ENCODE data around the gene UBA3. TPM values are rescaled to one million over a fixed set of nuclear protein-coding genes. Genes with fewer than 3 reads are reported as not detected.

Gene UBA3
- total RNA-seq, 2 donors from 2014 or later: 45.5 to 50.6 TPM

DNA sequence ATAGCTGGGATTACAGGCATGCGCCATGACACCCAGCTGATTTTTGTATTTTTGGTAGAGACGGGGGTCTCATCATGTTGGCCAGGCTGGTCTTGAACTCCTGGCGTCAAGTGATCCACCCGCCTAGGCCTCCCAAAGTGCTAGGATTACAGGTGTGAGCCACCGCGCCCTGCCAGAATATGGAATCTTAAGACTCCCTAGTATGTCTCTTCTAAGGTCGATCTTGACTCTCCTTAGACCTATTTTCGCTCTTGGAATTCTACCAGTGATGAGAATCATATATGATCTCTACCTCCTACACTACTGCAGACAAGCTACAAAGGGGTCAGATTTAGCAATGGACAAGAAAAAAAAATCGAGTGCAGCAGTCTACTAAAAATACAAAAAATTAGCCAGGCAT lies 47.4 kb downstream of the UBA3 start:
- WGBS: 95% methylated on average over 9 of the region's 9 CpGs
- no peak for DNase-seq (ENCODE audit: low spot score)
- intact Hi-C loops (cut with DNase I): no loop called here
- Histone ChIP-seq H3K4me3 (no peak overlapping the region), H3K27me3 (replicated peaks; ENCODE audit: insufficient read depth) (no peaks in the 10 kb centered on the region), H3K36me3 (peaks cover 6 to 8% of the 10 kb centered on the region in 2 donors), H3K27ac (no peak overlapping the region), H3K9me3 (no peaks in the 10 kb centered on the region), H3K4me1 (replicated peaks) (no peaks in the 10 kb centered on the region)
- TF ChIP-seq, protein P1, sequence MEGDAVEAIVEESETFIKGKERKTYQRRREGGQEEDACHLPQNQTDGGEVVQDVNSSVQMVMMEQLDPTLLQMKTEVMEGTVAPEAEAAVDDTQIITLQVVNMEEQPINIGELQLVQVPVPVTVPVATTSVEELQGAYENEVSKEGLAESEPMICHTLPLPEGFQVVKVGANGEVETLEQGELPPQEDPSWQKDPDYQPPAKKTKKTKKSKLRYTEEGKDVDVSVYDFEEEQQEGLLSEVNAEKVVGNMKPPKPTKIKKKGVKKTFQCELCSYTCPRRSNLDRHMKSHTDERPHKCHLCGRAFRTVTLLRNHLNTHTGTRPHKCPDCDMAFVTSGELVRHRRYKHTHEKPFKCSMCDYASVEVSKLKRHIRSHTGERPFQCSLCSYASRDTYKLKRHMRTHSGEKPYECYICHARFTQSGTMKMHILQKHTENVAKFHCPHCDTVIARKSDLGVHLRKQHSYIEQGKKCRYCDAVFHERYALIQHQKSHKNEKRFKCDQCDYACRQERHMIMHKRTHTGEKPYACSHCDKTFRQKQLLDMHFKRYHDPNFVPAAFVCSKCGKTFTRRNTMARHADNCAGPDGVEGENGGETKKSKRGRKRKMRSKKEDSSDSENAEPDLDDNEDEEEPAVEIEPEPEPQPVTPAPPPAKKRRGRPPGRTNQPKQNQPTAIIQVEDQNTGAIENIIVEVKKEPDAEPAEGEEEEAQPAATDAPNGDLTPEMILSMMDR (IDR thresholded peaks at IDR 0.05): no peak
- no peak for TF ChIP-seq POLR2A (IDR thresholded peaks at IDR 0.05)
- TF ChIP-seq POLR2AphosphoS5 (IDR thresholded peaks at IDR 0.05): no peak

DNA sequence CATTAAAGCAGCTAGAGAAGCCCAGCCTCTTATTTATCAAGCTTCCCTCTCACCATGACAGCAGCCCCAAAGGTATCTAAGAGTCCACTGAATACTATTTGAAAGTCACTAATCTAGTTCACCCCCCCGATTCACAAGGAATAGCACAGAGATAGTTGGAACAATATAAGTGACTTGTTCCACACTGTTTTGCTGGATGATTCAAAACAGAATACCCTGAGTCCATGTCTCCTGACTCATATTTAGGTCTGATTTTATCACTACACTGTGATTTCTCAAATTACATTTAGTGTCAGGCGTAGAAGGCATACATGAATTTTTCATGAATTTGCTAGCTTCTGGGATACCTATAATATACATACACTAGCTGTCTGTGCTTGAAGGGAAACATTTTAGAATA lies 48.0 kb downstream of the UBA3 start:
- intact Hi-C loops (cut with DNase I): no loop called here
- 82% methylated on average over 2 of the region's 2 CpGs for WGBS
- H3K27ac ChIP-seq: no peak overlapping the region

DNA sequence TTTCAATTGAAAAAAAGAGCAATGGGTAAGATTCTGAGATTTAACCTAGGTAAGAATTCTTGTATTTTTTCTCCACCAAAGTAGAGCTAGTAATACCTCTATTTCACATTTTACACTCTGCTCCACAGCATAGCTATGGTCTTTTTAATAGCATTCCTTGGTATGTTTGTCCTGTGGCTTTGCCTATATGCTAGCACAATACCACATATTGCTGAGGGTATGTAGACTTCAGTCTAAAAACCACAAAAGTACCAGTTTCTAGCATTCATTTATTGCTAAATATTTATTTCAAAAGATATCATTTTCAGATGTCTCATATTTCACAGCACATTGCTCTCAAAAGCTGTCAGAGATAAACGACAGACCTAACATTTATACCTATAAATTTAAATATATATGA lies 48.5 kb downstream of the UBA3 start:
- TF ChIP-seq, protein P1 (IDR thresholded peaks at IDR 0.05): no peak
- no peak for TF ChIP-seq POLR2AphosphoS5 (IDR thresholded peaks at IDR 0.05)
- TF ChIP-seq POLR2A (IDR thresholded peaks at IDR 0.05): no peak

More for the DNA sequence above, 48.0 kb downstream of the UBA3 start:
- TF ChIP-seq POLR2A (IDR thresholded peaks at IDR 0.05): no peak
- H3K9me3 ChIP-seq: no peaks in the 10 kb centered on the region
- H3K27me3 ChIP-seq (replicated peaks; ENCODE audit: insufficient read depth): no peaks in the 10 kb centered on the region
- H3K36me3 ChIP-seq: peaks cover 6 to 8% of the 10 kb centered on the region in 2 donors
- H3K4me3 ChIP-seq: no peak overlapping the region
- DNase-seq (ENCODE audit: low spot score): no peak
- no peaks in the 10 kb centered on the region for H3K4me1 ChIP-seq (replicated peaks)

DNA sequence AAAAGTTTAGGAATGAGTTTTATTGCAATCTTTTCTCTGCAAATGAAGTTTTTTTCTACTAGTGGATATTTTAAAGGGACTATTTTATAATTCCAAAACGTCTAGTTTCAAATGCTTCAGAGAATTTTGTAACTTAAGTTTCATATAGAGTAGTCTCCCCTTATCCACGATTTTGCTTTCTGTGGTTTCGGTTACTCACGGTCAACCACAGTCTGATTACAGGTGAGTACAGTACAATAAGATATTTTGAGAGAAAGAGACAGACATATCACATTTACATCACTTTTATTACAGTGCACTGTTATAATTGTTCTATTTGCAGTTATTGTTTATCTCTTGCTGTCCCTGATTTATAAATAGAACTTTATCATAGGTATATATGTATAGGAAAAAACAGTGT lies 59.3 kb downstream of the UBA3 start:
- Histone ChIP-seq H3K36me3 (peaks cover 0 to 6% of the 10 kb centered on the region in 2 donors), H3K4me3 (no peak overlapping the region), H3K4me1 (replicated peaks) (no peaks in the 10 kb centered on the region), H3K27me3 (replicated peaks; ENCODE audit: insufficient read depth) (no peaks in the 10 kb centered on the region), H3K9me3 (no peaks in the 10 kb centered on the region), H3K27ac (no peak overlapping the region)
- DNase-seq (ENCODE audit: low spot score): no peak
- TF ChIP-seq, protein P1 (IDR thresholded peaks at IDR 0.05): no peak
- TF ChIP-seq POLR2A (IDR thresholded peaks at IDR 0.05): no peak
- 73% methylated on average over 4 of the region's 4 CpGs for WGBS
- intact Hi-C loops (cut with DNase I): no loop called here

More for the DNA sequence above, 48.5 kb downstream of the UBA3 start:
- no peak overlapping the region for H3K27ac ChIP-seq
- H3K36me3 ChIP-seq: peaks cover 6 to 8% of the 10 kb centered on the region in 2 donors
- 64% methylated on average over 1 of the region's 1 CpG for WGBS
- no peaks in the 10 kb centered on the region for H3K27me3 ChIP-seq (replicated peaks; ENCODE audit: insufficient read depth)
- H3K9me3 ChIP-seq: no peaks in the 10 kb centered on the region
- DNase-seq (ENCODE audit: low spot score): no peak
- H3K4me1 ChIP-seq (replicated peaks): no peaks in the 10 kb centered on the region
- H3K4me3 ChIP-seq: no peak overlapping the region
- intact Hi-C loops (cut with DNase I): no loop called here

DNA sequence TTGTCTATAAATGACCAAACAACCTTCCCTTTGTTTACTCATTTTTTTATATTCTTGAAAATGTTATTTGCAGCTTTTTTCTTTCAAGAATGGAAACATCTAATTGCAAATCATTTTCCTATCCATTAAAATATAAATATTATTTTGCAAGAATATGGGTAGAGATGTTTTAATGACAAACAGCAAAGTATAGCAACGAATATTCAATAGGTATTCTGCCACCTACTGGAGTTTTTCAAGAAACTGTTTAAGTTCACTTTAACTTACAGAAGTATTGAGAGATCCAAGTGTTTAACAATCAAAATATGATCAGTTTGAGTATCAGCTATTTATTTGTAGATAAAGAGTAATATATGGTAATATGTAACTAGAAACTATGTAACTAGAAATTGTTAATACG lies 59.7 kb downstream of the UBA3 start:
- TF ChIP-seq, protein P1 (IDR thresholded peaks at IDR 0.05): peak in 1 of 4 experiments; percentile 16
- no peak for TF ChIP-seq POLR2AphosphoS5 (IDR thresholded peaks at IDR 0.05)
- no peaks in the 10 kb centered on the region for H3K9me3 ChIP-seq
- H3K27me3 ChIP-seq (replicated peaks; ENCODE audit: insufficient read depth): no peaks in the 10 kb centered on the region
- no peak overlapping the region for H3K4me3 ChIP-seq
- peaks cover 0 to 6% of the 10 kb centered on the region in 2 donors for H3K36me3 ChIP-seq
- H3K27ac ChIP-seq: no peak overlapping the region
- intact Hi-C loops (cut with DNase I): no loop called here
- 46% methylated on average over 2 of the region's 2 CpGs for WGBS
- H3K4me1 ChIP-seq (replicated peaks): no peaks in the 10 kb centered on the region
- DNase-seq (ENCODE audit: low spot score): no peak
